Stimulated activated CD4-positive, alpha-beta T cell treated with anti-CD3 and anti-CD28 coated beads, Interleukin-2, amount 100 ng/mL, for 48 hours (primary cell): ENCODE data around the gene GSTM4.

Experiments used
- DNase-seq, 2 donors: peaks; one replicate each; pipeline ENCODE4 v3.0.0-alpha.2; 2020

The GSTM4 gene

DNA sequence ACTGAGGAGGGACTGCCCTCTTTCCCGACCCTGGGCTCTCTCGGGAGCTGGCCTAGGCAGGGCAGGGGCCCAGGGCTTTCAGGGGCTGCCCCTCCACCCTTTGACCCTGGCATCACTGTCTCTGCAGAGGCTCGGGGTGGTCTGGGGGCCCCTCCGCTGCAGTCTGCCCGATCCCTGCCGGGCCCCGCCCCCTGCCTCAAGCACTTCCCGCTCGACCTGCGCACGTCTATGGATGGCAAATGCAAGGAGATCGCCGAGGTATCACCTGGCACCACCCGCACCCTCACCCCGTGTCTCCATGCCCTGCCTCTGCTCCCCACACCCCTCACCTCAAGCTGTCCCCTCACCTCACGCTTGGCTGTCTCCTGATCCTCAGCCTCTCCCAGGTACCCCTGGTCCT is 30.7 kb upstream of the GSTM4 start:
- no peak for DNase-seq

DNA sequence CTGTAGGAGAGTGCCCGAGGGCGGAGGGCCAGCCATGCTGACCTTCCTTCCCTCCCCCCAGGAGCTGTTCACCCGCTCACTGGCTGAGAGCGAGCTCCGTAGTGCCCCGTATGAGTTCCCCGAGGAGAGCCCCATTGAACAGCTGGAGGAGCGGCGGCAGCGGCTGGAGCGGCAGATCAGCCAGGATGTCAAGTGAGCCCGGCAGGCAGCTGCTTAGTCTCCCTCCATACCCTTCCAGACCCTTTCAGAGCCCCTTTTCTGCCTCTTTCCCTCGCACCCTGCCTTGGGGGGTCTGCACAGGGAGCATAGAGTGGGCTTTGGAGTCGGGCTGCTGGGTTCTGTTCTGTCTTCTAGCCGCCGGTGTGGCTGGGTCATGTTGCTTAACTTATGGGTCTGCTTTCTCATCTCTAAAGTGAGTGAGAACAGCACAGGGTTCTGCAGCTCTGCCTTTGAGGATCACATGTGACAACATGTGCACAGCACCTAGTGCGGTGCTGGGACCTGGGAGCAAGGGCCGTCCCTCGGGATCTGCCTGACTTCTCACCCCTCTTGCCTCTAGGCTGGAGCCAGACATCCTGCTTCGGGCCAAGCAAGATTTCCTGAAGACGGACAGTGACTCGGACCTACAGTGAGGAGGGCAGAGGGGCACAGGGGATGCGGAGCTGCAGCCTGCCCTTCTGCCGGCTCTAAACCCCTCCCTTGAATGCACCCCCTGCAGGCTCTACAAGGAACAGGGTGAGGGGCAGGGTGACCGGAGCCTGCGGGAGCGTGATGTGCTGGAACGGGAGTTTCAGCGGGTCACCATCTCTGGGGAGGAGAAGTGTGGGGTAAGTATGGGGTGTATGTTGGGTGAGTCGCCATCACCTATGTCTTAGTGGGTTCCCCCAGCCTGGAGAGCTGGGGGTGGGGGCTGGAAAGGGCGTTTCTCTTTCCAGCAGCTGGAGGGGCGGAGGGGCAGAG is 30.0 kb upstream of the GSTM4 start:
- DNase-seq: no peak

DNA sequence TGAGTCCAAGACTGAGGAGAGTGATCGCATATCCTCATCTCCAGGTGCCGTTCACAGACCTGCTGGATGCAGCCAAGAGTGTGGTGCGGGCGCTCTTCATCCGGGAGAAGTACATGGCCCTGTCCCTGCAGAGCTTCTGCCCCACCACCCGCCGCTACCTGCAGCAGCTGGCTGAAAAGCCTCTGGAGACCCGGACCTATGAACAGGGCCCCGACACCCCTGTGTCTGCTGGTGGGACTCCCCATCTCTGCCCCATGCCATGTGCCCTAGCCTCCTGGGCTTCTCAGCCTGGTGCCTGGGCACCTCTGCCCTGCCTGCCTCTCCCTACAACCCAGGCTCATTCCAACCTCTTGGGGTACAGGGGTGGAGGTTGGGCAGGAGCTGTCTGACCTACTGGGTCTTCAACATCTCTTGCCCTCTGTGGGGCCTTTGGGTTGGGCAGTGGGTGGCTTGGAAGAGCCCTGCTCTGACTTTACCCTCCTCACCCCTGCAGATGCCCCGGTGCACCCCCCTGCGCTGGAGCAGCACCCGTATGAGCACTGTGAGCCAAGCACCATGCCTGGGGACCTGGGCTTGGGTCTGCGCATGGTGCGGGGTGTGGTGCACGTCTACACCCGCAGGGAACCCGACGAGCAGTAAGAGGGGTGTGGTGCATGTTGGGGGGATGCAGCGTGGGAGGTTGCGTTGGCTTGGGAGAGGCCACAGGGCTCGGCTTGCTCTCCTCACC is 29.1 kb upstream of the GSTM4 start:
- no peak for DNase-seq

DNA sequence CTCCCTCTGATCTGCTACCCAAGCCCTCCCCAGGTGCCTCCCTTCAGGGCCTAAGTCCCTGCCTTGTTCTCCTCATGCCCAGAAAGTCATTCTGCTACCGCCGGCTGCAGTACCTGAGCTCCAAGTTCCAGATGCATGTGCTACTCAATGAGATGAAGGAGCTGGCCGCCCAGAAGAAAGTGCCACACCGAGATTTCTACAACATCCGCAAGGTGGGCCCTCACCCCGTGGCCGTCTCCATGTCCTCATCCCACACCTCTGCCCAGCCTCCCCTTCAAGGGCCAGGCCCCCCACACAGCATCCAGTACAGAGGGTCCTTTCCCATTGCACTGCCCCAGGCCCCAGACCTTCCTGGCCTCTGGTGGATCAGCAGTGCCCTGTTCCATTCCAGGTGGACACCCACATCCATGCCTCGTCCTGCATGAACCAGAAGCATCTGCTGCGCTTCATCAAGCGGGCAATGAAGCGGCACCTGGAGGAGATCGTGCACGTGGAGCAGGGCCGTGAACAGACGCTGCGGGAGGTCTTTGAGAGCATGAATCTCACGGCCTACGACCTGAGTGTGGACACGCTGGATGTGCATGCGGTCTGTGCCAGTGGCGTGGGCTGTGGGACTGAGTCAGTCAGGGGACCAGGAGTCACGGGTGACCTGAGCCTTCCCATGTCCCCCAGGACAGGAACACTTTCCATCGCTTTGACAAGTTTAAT is 28.1 kb upstream of the GSTM4 start:
- no peak for DNase-seq

DNA sequence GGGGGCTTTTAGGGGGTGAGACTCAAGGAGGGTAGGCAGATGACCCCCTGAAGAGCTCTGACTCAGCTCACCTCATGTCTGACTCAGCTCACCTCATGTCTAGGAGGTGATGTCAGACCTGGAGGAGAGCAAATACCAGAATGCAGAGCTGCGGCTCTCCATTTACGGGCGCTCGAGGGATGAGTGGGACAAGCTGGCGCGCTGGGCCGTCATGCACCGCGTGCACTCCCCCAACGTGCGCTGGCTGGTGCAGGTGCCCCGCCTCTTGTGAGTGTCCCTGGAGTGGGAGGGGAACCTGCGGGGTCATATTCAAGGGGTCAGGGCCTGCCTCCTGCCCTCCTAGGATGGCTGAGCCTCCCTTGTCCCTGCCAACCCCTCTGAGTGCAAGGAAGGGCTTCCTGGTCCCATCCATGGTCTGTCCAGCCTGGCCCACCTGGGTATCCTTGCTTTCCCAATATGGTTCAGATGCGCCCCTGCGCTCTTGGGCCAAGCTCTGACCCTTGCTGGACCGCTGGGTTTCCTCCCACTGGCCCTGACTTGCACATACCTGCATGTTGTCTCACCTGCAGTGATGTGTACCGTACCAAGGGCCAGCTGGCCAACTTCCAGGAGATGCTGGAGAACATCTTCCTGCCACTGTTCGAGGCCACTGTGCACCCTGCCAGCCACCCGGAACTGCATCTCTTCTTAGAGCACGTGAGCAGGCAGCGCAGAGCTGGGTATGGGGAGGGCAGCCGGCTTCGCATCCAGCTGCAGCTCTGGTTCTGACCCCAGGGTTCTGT is 27.2 kb upstream of the GSTM4 start:
- no peak for DNase-seq

DNA sequence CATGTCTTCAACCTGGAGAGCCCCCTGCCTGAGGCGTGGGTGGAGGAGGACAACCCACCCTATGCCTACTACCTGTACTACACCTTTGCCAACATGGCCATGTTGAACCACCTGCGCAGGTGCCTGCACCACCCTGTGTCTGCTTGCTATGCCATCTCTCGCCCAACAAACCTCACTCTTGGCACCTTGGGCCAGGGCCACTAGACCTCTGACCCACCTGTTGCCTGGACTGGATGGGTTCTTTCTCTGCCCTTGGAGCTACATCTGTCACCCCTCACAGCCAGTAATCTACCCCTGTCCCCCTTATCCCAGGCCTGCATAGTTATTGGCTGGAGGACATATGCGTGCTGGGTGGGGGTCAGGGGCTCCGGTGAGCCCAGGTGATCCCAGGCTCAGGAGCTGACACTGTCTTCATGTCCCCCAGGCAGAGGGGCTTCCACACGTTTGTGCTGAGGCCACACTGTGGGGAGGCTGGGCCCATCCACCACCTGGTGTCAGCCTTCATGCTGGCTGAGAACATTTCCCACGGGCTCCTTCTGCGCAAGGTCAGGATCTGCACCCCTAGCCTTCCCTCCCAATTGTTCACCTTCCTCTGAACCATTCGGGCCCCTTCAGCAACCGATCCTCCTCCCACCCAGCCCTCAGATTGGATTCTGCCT is 26.4 kb upstream of the GSTM4 start:
- DNase-seq: no peak

DNA sequence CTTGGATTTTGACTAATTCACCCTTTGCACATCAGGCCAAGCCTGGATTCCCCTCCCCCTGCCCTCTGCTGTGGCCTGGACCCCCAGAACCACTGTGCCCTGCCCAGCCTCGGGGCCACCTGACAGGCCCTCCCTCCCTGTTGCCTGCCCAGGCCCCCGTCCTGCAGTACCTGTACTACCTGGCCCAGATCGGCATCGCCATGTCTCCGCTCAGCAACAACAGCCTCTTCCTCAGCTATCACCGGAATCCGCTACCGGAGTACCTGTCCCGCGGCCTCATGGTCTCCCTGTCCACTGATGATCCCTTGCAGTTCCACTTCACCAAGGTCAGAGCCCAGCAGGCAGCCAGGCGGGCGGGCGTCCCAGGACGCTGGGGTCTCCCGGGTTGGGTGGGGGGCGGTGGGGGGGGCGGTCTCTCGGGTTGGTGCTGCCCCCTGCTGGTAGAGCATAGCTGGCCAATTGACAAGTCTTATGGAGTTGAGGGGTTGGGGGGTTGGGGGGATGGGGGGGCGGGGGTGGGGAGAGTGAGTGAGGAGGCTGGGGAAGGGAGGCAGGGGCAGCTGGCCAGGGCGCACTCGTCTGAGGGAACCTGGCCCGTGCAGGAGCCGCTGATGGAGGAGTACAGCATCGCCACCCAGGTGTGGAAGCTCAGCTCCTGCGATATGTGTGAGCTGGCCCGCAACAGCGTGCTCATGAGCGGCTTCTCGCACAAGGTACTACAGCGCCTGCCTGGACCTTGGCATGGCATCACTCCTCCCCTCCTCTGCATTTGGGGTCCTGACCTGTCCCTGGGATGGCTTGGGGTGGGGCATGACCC is 25.6 kb upstream of the GSTM4 start:
- DNase-seq: peak in 1 of 2 donors; percentile 37

DNA sequence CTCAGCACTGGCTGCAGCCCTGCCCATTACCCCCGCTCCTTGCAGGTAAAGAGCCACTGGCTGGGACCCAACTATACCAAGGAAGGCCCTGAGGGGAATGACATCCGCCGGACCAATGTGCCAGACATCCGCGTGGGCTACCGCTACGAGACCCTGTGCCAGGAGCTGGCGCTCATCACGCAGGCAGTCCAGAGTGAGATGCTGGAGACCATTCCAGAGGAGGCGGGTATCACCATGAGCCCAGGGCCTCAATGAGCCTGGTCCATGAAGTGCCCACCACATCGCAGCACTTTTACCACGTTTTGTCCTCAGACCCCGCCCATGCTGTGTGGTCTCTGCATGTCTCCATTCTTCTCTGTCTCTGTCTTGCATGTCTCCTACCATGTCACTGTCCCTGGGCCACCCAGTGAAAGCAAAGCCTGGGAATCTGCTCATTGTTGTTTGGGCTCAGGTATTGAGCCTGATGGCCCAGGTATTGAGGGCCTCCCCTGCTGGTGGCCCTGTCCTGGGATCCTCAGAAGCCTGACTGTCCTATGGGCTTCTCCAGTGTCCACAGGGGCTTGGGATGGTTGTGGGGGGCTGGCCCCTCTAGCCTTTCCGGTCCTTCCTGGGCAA is 24.9 kb upstream of the GSTM4 start:
- DNase-seq: no peak

DNA sequence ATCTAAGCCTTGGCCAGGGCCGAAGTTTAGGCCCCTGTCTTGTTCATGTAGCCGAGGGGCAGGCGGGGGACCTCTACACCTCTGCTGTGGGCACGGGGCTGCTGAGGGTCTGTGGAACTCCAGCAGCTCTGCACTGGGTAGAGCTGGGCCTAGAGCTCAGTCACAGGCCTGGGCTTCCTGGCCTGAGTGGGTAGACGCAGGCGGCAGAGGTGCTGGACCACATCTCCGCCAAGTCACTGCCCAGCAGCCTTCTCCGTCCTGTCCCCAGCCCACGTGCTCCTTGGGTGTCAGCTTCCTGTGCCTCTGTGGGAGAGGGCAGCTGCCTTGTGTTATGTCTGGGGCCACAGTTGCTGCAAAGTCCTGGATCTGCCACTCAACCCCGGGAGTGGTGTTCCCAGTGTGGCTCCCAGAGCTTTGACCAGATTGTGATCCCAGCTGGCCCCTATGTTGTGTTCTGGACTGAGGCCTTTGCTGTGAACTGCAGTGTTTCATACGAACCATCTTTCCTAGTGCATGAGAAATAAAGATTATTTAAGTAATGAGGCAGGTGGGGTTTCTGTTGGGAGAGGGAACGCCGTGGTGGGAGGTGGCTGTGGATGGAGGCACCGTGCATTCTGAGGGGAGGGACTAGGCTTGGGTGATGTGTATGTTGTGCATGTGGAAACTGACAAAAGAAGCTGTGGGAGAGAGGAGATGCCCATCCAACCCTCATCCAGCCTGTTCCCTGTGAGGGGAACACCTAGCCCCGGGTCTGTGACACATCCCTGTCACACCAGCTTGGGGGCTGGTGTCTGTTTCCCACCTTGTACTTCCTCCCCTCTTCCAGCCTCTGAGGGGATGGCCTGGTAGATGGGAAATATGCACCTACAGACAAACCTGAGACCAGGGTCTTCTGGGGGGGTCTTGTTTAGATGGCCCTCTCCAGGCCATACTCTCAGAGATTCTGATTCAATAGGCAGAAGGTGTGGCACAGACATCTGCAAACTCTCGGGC is 24.1 kb upstream of the GSTM4 start:
- no peak for DNase-seq

DNA sequence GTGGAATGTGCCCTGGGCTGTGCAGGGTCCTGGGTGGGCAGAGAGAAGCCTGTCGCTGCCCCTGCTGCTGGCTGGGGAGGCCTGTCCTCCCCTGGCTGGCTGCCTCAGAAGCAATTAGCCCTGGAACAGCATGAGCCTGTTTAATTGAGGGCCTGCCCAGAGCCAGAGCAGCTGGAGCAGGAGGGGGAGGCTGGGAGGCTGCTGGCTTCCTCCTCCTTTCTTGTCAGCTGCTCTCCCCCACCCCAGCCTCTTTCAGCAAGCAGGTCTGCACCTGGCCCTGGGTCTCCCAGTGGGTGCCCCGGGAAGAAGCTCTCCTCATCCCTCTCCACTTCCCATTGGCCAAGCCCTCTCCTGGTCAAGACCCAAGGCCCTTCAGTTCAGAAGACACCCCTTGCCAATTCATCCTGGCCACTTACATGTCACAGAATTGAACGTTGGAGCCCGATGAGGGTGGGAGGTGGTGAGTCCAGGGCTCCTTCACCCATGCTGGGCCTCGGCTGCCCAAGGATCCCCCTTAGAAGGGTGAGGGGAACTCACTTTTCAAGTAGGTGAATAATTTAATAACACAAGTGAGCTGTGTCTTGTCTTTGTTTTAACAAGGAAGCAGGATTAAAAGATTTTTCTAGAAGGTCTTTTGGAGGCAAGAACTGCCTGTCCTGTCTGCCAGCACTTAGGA is 23.1 kb upstream of the GSTM4 start:
- no peak for DNase-seq

DNA sequence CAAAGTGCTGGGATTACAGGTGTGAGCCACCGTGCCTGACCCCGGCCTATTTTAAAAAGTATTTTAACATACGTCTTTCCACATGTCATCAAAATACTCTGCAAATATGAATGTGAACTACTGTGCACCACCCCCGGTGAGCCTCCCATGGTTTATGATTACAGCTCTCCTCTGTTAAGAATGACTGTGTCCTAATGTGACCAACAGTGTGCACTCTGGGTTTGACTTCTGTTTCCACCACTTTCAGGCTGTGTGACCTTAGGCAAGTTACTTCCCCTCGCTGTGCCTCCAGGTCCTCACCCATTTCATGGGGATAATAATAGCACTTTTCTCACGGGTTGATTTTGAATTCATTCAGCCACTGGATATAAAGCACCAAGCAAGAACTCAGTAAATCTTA is 21.6 kb upstream of the GSTM4 start:
- DNase-seq: no peak

DNA sequence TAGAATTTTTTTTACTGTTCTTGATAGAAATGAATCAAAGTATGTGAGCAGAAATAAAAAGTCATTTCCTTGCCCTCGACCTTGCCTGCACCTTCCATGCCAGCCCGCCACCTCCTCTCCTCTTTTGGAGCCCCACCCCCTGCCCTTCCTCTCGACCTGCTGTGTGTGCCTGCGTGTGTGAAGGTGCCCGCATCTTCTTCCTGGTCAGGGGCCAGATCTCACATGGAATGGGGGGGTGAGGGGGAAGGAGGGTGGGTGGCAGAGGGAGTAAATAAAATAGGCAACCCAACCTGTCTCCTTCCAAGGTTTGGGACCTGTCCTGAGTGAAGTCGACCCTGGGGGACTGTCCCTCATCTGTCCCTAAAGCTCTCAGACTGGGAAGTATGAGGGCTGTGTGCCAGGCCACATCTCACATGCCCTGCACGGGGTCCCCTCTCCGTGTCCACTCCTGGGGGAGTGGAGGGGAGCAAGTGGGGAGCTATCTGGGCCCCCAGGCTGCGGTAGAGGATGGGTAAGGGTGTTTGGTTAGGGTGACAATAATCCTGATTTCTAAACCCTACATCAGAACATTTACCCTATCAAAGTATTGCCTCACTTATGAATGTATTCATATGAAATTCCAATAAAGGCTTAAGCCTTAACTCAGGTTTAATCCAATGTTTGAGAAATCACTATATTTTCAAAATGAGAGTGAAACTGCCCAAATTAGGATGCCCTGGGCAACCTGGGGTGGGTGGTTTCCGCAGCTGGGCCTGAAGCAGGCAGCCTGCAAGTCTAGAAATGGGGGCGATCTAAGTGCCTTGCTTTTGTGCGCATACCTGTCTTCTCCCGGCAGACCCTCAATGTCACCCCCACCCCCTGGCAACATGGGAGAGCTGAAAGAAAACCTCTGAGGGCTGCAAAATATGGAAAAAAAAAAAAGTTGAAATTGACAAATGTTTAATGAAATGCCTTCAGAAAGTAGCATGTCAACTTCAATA is 20.8 kb upstream of the GSTM4 start:
- no peak for DNase-seq

DNA sequence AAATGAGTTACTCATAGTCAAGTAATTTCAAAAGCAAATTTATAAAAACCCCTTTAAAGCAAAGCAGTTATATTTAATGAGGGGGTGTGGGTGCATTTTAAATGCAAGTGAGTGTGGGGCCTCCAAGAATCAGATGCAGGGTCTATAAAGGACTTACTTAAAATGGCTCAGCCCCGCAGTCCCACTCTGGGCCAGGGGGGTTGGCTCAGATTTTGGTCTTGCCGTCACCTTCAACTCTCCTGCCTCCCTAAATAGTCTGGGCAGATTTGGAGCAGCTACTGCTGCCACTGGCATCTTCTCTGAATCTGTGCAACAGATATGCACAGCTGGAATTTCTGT is 20.1 kb upstream of the GSTM4 start:
- no peak for DNase-seq

DNA sequence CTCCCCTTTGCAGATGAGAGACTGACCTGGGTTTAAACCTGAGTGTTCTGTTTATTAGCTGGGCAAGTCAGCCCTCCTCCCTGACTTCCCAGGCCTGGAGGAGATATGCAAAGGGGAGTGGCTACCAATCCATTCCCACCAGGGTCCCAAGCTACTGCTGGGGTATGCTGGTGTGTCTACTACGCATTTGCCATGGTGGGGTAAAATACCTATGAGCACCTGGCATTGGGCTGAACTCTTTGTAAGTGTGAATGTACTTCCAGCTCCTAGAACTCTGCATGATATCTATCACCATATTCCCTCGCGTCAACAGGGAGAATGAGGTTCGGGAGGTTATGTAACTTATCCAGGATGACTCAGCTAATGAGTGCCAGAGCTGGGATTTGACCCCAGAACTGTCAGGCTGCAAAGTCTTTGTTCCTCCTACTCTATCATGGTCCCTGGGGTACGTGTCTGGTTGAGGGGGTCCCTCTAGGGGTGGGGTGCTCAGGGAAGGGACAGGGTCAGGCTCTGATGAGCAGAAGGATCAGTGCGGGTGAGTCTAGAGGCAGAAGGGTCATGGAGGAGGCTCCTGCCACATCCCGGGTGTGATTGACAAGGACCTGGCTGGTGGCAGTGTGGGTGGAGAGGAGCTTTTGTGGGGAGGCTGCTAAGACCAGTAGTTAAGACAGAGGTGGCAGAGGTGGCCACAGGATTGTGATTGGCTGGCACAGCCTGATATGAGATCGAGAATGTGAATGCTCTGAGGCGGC is 19.5 kb upstream of the GSTM4 start:
- no peak for DNase-seq

DNA sequence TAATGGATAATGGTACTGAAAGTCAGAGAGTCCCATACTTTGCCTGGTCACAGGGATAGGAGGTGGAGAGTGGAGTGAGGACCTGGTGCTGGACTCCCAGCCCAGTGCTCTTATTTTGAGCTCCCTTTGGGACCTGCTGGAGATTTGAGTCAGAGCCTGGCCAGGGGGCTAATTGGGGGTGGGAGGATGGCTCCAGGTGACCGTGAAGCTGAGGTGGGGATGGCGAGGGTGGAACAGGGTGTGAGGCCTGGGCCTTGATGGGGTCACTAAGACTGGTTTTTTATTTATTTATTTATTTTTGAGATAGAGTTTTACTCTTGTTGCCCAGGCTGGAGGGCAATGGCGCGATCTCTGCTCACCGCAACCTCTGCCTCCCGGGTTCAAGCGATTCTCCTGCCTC is 18.5 kb upstream of the GSTM4 start:
- DNase-seq: no peak

DNA sequence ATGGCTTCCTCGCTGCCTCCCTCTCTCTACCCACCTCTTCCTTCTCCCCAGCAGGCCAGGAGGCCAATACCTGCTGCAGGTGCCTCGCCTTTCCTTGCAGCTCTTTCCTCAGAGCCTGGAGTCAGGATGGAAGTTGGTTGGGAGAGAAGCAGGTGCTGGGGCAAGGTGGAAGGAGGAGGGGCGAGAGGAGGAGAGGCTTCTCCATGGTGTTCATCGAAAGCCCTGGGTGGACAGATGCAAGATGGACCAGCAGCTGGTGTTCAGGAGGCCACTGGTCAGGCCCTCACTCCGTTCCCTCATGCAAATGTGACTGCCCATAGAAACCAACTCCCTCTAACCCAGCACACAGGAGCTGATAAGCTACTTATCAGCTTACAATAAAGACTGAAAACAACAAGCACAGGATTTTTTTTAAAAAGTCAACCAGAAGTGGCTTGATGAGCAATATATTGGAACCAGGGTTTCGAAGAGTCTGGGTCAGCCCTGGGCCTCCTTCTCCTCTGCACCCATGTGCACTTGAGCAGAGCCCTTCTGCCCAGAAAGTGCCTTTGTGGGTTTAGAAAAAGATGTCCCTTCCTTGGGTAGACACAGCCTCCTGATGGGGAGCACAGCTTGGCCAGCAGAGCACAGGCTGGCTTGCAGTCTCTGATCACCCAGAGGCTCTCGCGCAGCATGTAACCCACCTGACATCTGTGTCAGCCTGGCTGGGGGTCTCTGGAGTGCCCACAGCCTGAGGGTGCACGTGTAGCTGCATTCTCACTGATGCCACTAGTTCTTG is 16.6 kb upstream of the GSTM4 start:
- DNase-seq: no peak
